ENCODE data around the gene PDE3A.

DNA sequence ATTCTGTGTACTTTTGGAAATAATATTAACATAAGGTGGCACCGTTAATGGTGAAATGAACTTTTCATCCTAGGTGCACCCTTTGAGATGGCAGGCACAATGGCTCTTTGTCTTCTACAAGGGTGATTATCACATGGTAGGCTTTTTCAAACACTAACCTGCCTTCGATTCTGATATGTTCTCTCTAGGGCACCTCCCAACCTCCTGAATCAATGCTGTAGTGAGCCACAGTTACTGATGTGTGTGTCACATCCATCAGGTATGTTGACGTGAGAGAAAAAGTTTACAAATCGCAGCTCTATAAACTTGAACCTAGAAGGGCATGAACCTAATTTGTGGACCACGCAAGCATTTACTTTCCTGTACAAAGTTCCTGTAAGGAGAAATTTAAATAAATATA lies 25.4 kb downstream of the PDE3A start:
- TF ChIP-seq, protein P1, sequence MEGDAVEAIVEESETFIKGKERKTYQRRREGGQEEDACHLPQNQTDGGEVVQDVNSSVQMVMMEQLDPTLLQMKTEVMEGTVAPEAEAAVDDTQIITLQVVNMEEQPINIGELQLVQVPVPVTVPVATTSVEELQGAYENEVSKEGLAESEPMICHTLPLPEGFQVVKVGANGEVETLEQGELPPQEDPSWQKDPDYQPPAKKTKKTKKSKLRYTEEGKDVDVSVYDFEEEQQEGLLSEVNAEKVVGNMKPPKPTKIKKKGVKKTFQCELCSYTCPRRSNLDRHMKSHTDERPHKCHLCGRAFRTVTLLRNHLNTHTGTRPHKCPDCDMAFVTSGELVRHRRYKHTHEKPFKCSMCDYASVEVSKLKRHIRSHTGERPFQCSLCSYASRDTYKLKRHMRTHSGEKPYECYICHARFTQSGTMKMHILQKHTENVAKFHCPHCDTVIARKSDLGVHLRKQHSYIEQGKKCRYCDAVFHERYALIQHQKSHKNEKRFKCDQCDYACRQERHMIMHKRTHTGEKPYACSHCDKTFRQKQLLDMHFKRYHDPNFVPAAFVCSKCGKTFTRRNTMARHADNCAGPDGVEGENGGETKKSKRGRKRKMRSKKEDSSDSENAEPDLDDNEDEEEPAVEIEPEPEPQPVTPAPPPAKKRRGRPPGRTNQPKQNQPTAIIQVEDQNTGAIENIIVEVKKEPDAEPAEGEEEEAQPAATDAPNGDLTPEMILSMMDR (conservative IDR thresholded peaks at IDR 0.05; ENCODE audit: low read length), result no peak
- TF ChIP-seq EZH2phosphoT487 (IDR thresholded peaks at IDR 0.05; ENCODE audit: borderline replicate concordance), result no peak

Measured in Loucy (cell line).